ENCODE measurements around the gene SPTBN2.

Gene SPTBN2

GRCh38 chr11:66723693-66724092 lies 5.3 kb downstream of the SPTBN2 start:
- no peak for FAIRE-seq

DNA sequence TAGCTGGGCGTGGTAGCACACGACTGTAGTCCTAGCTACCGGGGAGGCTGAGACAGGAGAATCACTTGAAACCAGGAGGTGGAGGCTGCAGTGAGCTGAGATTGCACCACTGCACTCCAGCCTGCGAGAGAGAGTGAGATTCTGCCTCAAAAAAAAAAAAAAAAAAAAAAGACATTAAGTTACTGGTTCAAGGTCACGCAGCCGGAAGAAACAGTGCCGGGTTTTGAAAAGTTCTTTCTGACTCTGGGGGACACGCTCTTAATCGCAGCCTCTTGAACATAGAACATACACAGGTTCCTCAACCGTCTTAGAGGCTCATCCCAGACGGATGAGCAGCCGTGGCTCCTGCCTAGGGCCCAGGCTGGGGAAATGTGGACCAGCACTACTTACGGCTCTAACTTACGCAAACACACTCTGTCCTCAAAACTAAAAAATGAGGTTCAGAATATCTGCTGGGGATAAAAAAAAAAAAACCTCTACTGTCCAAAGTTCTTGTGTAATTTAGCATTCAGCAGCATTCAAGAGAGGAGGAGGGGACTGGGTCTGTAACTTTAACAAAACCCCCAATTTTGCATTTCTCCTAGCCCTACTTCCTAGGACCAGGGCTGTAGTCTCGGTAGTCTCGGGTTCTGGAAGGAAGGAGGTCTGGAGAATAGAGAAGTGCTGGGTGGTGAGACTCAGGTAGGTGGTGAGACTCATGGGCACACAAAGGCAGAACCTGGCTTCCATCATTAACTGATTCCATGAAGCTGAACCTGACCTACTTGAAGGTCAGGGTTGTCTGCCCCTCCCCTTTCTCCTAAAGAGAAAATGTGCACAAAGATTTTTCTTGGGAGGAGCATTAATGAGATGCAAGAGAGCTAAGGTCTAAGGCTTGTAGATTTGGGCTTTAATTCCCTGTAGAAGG lies 6.0 kb downstream of the SPTBN2 start:
- FAIRE-seq = no peak

GRCh38 chr11:66721939-66722338 lies 7.1 kb downstream of the SPTBN2 start:
- FAIRE-seq = no peak

DNA sequence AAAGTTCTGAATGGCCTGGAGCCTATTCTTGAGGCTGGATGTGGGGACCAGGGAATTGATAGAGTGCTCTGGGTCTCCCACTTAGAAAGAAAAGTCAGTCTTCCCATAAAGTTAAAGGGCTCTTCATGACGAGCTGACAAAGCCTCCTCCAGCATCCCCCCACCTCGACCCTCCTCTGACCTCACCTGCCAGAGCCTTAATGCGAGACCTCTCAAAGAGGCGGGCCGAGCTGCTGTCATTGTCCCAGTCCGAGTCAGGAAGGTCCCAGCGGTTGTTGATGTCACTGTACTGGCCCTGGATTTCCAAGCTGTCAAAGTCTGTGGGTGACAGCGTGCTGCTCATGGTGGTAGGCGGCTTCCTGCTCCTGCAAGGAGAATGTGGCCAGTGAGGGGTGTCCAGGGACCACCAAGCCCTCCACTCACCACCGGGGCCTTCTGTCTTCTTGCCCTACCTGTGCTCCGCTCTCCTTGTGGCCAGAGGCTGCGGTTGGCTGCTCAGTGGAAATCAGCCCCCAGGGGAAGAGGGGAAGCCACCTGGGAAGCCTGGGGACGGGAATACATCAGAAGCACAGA lies 8.0 kb downstream of the SPTBN2 start:
- FAIRE-seq = no peak

GRCh38 chr11:66720223-66720898 lies 8.7 kb downstream of the SPTBN2 start:
- FAIRE-seq = no peak

- no peak for FAIRE-seq
Observed at GRCh38 chr11:66719111-66719872, 9.7 kb downstream of the SPTBN2 start.

GRCh38 chr11:66718320-66718971 lies 10.6 kb downstream of the SPTBN2 start:
- no peak for FAIRE-seq

DNA sequence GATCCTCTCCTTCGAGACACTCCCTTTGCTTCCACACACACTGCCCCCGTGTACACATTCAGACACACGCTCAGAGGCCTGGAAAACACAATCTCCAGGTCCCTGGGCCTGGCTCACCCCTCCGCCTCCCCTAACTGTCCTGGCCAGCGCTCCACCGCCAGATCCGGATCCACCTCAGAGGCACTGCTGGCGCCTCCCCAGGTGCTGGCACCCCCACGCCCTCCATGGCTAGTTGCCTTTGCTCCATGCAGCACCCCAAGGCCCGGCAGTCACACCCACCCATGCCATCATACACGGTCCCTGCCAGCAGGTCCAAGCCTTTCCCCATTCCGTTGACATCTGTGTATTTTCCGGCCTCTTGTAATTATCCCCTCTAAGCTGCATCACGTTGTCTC lies 11.1 kb downstream of the SPTBN2 start:
- no peak for FAIRE-seq

- FAIRE-seq = no peak
Observed at GRCh38 chr11:66716996-66717395, 12.0 kb downstream of the SPTBN2 start.

DNA sequence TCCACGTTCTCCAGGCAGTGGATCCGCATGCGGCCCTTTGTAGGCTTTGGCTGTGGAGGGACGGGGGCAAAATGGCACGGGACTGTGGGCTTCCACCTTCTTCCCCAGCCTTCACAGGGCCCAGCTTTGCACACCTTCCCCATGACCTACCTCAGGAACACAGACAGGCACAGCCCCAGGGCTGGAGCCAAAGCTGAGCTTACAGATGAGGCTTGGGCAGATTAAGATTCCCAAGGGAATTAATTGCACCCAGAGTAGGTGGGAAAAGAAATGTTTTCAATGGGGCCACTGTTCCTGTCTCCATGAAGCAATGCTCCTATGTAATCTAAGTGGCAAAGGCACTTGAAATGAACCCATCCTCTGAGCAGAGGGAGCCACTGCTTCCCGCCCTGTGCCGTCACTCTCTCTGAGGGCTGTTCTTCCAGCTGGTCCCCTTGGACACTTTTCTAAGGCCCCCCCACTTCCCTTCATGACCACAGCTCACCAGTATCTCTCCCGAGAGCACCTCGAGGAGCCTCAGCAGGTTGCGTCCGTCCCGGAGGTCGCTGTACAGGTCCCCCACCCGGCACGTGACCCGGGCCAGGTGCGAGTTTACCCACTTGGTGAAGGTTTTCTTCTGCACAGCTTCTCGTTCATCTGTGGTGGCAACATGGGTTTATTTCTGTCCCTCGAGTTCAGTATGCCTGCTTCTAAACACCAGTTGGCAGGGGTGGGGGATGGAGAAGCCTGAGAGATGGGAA lies 13.5 kb downstream of the SPTBN2 start:
- FAIRE-seq = no peak

DNA sequence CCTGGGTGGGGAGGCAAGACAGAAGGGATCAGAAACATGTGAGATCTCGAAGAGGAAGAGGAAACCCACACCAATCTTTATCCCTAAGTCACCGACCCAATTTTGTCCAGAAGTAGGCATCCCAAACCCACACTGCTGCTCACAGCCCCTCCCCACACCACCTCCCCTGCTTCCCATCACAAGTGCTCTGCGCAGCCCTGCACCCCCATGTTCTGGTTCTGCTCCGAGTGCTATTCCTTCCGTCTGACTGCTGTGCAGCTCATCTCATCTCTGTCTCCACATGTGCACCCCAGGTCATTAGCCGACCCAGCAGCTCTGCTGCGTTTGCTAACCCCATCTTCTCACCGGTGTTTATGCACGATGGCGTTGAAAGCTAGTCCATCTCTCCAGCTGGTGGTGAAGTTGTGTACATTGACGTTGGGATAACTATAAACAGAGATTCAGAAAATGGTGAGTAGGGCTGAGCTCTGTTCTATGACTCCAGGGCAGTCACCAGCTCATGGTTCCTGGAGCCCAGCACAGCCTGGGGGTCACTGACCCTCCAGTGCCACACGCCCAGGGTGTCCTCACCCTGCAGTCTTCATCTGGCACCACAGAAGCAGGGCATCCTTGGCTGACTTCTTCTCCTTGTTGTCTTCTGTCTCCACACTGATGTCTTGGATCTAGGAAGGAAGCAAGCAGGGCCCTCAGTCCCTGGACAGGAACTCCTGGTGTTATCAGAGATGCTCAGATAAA lies 15.1 kb downstream of the SPTBN2 start:
- no peak for FAIRE-seq

DNA sequence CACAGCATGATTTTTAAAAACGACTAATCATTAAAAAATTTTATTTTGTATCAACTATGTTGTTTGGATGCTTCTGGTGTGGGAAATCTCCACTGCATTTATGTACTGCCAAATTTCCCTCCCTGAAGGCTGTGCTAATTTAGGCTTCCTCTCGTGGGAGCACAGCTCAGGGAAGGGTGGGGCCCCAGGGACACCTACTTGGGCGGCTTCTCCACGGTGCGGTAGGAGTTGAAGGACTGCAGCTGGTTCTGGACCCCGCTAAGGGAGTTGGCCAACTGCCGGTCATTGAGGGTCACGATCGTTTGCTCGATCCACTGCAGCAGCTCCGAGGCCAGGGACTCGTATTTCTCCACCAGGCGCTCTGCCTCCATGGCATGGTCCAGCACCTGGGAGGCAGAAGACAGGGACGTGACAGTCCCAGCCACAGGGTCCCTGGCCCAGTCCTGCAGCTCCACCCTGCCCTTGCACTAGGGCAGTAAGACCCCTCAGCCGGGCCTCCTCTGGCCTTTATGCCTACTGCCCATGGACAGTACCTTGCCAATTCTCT lies 18.6 kb downstream of the SPTBN2 start:
- FAIRE-seq = no peak

DNA sequence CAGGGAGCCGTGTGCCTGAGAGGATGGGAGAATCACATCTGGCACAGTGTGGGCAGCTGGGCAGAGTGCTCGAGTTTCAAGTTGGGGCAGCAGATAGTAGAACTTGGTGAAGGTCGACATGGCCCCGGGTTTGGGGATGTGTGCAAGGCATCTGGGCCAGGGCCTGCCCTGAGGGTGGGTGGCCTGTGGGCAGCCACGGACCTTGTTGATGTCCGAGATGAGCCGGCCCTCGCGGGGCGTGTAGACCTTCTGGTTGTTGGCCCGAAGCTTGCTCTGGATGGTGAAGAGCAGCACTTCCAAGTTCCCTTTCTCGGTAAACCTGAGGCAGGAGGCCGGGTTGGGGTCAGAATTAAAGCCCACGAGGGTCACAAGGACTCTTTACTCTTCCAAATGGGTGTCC lies 20.3 kb downstream of the SPTBN2 start:
- no peak for FAIRE-seq

- no peak for FAIRE-seq
Observed at GRCh38 chr11:66708094-66708493, 20.9 kb downstream of the SPTBN2 start.

GRCh38 chr11:66707486-66707885 lies 21.5 kb downstream of the SPTBN2 start:
- FAIRE-seq = no peak

DNA sequence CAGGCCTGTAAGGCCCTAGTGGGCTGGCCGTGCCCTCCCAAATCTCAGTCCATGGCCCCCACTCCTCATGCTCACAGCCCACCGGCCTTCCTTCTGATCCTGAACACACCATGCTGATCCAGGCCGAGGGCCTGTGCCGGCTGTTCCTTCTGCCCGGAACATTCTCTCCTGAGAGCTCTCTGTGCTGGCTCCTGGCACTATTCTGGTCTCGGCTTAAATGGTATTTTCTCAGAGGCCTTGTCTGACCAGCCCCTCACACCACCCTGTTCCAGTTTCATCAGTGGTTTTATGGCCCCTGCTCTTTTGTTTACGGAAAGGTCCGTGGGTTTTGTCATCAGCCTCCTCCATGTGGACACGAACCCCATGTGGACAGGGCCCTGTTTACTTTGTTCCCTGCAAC lies 22.0 kb downstream of the SPTBN2 start:
- no peak for FAIRE-seq

DNA sequence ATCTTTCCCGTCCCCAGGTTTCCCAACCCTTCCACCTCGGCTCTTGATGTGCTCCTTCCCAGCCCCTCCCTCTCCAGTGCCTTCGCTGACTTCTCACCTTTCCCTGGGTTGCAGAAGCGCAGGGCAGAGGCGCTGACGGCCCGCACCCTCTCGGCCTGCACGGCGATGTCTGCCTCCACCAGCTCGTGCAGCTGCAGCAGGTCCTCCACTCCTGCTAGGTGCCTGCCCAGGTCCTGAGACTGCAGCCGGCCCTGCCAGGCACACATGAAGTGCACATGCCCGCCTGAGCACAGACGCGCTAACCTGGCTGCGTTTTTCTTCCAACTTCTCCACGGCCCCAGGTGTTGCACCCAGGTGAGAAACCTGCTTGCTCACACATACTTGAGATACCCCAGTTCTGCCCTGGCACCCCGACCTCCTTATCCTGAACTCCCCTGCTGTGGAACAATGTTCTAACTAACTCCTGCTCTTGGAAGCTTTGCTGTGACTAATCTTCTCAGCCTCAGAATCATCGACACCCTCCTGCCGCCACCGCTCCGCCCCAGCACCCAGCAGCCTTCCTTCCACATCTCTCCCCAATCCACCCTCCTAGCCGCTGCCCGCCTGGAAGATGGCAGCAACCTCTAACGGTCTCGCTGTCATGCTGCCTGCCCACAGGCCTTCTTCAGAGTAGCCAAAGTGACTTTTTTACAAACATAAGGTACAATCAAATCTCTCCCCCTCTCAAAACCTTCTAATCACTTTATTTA lies 23.3 kb downstream of the SPTBN2 start:
- FAIRE-seq = no peak

DNA sequence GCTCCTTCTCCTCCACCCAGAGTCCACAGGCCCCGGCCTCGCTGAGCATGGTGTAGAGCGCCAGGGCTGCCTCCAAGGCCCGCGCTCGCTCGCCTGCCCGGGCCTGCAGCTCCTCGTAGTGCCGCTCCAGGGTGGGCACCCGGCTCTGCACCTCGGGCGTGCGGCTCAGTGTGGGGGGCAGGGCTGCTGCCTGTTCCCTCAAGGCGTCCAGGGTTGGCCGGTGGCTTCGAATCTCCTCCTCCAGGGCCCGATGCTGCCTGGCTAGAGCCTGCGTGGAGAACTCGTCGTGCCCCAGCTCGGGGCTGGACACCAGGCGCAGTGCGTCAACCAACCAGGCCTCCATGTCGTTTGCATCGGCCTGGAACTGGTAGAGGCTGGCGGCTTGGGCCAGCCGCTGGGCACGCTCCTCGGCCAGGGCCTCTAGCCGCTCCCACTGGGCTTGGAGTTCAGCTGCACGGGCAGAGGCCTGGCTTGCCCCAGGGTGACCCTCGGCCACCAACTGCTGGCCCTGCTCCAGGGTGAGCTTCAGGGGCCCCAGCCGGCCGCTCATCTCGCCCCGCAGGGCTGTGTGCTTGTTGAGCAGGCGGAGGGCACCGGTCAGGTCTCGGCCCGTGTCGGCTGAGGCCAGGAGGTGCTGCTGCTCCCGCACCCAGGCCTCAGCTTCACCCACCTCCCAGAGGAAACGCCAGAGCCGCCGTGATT lies 24.2 kb downstream of the SPTBN2 start:
- FAIRE-seq = no peak

DNA sequence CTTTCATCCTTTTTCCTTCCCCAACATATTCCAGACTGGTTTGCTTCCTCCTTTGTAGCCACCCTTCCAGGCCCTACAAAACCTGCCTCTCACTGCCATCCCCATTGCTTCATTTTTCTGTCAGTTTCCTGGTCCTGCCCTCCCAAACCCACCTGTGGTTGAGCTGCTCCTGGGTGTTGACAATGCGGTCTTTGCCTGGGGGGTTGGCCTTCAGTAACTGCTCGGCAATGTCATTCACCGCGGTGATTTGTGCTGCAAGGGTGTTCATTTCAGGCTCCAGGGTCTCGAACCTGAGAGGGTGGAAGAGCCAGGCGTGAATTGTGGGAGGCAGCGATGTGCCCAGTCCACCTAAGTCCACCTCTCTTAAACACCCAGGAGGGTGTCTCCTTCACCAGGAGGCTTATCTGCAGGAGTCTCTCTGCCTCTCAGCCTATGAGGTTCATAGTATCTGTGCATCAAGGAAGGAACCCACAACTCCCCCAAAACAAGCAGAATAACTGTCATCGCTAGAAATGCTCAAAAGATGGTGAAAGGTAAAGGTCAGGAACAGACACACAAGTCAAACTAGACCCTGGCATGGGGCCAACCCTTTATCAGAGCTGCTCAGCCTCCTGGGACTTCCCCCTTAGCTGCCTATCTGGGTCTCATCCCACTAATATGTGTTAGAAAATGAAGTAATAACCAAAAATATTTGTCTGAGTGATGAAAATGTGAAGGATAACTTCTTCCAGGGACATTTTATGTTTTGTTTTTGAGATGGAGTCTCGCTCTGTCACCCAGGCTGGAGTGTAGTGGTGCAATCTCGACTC lies 27.4 kb downstream of the SPTBN2 start:
- no peak for FAIRE-seq

Measured in TTC549 (cell line).